ENCODE measurements around the gene ABHD16A. TPM values are rescaled to one million over a fixed set of nuclear protein-coding genes. Genes with fewer than 3 reads are reported as not detected.

Gene ABHD16A
- total RNA-seq, 1 experiment from 2014 or later: 47.2 TPM

DNA sequence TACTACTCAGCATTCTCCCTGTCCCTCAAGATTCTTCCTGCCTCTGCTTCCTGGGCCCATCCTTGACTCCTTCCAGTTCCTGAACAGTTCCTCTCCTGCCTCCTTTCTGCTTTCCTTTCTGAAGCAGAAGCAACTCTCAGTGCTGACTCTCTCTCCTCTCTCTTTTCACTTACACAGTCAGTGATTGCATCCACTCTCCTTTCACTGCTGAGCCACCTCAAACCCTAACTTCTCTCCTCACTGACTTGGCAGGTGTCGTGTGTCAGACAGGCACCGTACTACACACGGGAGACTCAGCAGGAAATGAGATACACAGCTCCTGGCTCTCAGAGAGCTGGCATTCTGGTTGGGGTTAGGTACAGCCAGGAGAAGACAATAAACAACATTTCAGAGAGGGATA lies 5.6 kb downstream of the ABHD16A start:
- Histone ChIP-seq H3K27ac (ENCODE audit: low read length) (no peak overlapping the region), H3K4me1 (ENCODE audit: control insufficient read depth, insufficient read depth, low read length) (peaks cover 7% of the 10 kb centered on the region; the same call in 1 of the 2 replicates), H3K36me3 (ENCODE audit: control insufficient read depth, insufficient read depth, low read length) (peaks cover 2% of the 10 kb centered on the region; the same call in 1 of the 2 replicates), H3K4me3 (ENCODE audit: low read depth in 2 of 2, low read length in 2 of 2) (no peak overlapping the region), H3K27me3 (ENCODE audit: control insufficient read depth, insufficient read depth, low read length) (no peaks in the 10 kb centered on the region), H3K9me3 (ENCODE audit: control insufficient read depth, insufficient read depth, low read depth, low read length) (no peaks in the 10 kb centered on the region)
- ChIA-PET CTCF (no interaction called here), POLR2A (no interaction called here)
- no peak for TF ChIP-seq POLR2AphosphoS5 (IDR thresholded peaks at IDR 0.05; ENCODE audit: low read depth, low read length)
- TF ChIP-seq, protein P1, sequence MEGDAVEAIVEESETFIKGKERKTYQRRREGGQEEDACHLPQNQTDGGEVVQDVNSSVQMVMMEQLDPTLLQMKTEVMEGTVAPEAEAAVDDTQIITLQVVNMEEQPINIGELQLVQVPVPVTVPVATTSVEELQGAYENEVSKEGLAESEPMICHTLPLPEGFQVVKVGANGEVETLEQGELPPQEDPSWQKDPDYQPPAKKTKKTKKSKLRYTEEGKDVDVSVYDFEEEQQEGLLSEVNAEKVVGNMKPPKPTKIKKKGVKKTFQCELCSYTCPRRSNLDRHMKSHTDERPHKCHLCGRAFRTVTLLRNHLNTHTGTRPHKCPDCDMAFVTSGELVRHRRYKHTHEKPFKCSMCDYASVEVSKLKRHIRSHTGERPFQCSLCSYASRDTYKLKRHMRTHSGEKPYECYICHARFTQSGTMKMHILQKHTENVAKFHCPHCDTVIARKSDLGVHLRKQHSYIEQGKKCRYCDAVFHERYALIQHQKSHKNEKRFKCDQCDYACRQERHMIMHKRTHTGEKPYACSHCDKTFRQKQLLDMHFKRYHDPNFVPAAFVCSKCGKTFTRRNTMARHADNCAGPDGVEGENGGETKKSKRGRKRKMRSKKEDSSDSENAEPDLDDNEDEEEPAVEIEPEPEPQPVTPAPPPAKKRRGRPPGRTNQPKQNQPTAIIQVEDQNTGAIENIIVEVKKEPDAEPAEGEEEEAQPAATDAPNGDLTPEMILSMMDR (IDR thresholded peaks at IDR 0.05): no peak
- TF ChIP-seq, protein P2, sequence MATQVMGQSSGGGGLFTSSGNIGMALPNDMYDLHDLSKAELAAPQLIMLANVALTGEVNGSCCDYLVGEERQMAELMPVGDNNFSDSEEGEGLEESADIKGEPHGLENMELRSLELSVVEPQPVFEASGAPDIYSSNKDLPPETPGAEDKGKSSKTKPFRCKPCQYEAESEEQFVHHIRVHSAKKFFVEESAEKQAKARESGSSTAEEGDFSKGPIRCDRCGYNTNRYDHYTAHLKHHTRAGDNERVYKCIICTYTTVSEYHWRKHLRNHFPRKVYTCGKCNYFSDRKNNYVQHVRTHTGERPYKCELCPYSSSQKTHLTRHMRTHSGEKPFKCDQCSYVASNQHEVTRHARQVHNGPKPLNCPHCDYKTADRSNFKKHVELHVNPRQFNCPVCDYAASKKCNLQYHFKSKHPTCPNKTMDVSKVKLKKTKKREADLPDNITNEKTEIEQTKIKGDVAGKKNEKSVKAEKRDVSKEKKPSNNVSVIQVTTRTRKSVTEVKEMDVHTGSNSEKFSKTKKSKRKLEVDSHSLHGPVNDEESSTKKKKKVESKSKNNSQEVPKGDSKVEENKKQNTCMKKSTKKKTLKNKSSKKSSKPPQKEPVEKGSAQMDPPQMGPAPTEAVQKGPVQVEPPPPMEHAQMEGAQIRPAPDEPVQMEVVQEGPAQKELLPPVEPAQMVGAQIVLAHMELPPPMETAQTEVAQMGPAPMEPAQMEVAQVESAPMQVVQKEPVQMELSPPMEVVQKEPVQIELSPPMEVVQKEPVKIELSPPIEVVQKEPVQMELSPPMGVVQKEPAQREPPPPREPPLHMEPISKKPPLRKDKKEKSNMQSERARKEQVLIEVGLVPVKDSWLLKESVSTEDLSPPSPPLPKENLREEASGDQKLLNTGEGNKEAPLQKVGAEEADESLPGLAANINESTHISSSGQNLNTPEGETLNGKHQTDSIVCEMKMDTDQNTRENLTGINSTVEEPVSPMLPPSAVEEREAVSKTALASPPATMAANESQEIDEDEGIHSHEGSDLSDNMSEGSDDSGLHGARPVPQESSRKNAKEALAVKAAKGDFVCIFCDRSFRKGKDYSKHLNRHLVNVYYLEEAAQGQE (IDR thresholded peaks at IDR 0.05; ENCODE audit: insufficient read depth in 1 of 2, low read depth in 2 of 2, low read length in 1 of 2): no peak
- no peak for TF ChIP-seq TCF7L2 (IDR thresholded peaks at IDR 0.05; ENCODE audit: low read depth, low read length)
- TF ChIP-seq SIN3A (IDR thresholded peaks at IDR 0.05; ENCODE audit: borderline replicate concordance, insufficient read depth, low read depth, low read length): no peak
- intact Hi-C loops (cut with micrococcal nuclease; ENCODE audit: unreplicated experiment): no loop called here
- BruUV-seq (replicated peaks): no TSS peak
- ATAC-seq (no peak), DNase-seq (ENCODE audit: low read depth, low spot score) (no peak)
- in situ Hi-C loops (cut with HindIII; ENCODE audit: low pct_unique_long_range_greater_than_20kb, low sequenced_read_pairs): no loop called here

DNA sequence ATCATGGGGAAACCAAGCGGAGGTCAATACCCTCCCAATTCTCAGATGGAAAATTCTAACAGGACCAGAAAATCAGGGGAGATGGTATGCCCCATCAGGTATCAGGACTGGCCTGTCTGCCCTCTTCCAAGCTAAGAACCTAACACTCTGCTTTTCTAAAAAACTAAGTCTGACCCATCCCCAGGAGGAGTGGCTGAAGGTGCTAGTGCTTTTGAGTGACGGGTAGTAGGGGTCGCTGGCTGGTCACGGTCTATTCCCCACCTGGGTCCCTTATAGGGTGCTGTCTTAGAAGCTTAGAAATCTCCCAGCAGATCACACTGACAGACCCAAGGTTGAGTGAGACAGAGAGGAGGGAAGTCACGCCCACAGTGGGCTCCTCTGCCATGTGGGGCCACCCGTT lies 9.6 kb downstream of the ABHD16A start:
- Histone ChIP-seq H3K27ac (ENCODE audit: low read length) (no peak overlapping the region), H3K4me1 (ENCODE audit: control insufficient read depth, insufficient read depth, low read length) (no peaks in the 10 kb centered on the region), H3K36me3 (ENCODE audit: control insufficient read depth, insufficient read depth, low read length) (peaks cover 4% of the 10 kb centered on the region; the same call in 1 of the 2 replicates), H3K4me3 (ENCODE audit: low read depth in 2 of 2, low read length in 2 of 2) (no peak overlapping the region), H3K27me3 (ENCODE audit: control insufficient read depth, insufficient read depth, low read length) (no peaks in the 10 kb centered on the region), H3K9me3 (ENCODE audit: control insufficient read depth, insufficient read depth, low read depth, low read length) (no peaks in the 10 kb centered on the region)
- CTCF ChIA-PET: interaction anchor here (0.6 kb wide), 1 partner anchor 12 kb away, joined by 3 read pairs; no protein-coding TSS in a partner anchor
- BruUV-seq (replicated peaks): no TSS peak
- intact Hi-C loops (cut with micrococcal nuclease; ENCODE audit: unreplicated experiment): no loop called here
- no peak for ATAC-seq
- in situ Hi-C loops (cut with HindIII; ENCODE audit: low pct_unique_long_range_greater_than_20kb, low sequenced_read_pairs): no loop called here
- POLR2A ChIA-PET: interaction anchor here (0.7 kb wide), 2 partner anchors 21 to 45 kb away, joined by 3 to 9 read pairs; no protein-coding TSS in a partner anchor
- TF ChIP-seq, protein P2 (IDR thresholded peaks at IDR 0.05; ENCODE audit: insufficient read depth in 1 of 2, low read depth in 2 of 2, low read length in 1 of 2): no peak
- TF ChIP-seq TCF7L2 (IDR thresholded peaks at IDR 0.05; ENCODE audit: low read depth, low read length) (no peak), SIN3A (IDR thresholded peaks at IDR 0.05; ENCODE audit: borderline replicate concordance, insufficient read depth, low read depth, low read length) (no peak), POLR2AphosphoS5 (IDR thresholded peaks at IDR 0.05; ENCODE audit: low read depth, low read length) (no peak)
- TF ChIP-seq, protein P1 (IDR thresholded peaks at IDR 0.05): no peak
- DNase-seq (ENCODE audit: low read depth, low spot score): no peak

Measured in Panc1 (cell line).